Transverse colon (tissue), 4 donors: ENCODE results near the gene CDK1. TPM values are rescaled to one million over a fixed set of nuclear protein-coding genes. Genes with fewer than 3 reads are reported as not detected.

Experiments
- DNase-seq: peaks from one replicate; pipeline ENCODE4 v3.0.0-alpha.2; 2019
- H3K27ac ChIP-seq, 4 donors: fragments of 200-600 bp; sonication (generic); 2 replicates each; pipeline ENCODE4 v1.5.1; 2016 to 2018; ENCODE audit warnings: inconsistent platforms in 4 of 4
- H3K27me3 ChIP-seq: fragments of 200-600 bp; sonication (generic); 2 replicates; pipeline ENCODE4 v1.5.1; 2017; ENCODE audit warnings: inconsistent platforms
- H3K36me3 ChIP-seq, 4 donors: fragments of 200-600 bp; sonication (generic); 2 replicates each; pipeline ENCODE4 v1.5.1; 2017 to 2019; ENCODE audit warnings: inconsistent platforms in 4 of 4
- H3K4me1 ChIP-seq, 4 donors: fragments of 200-600 bp; sonication (generic); 2 replicates each; pipeline ENCODE4 v1.5.1; 2017 to 2020; ENCODE audit warnings: inconsistent platforms in 4 of 4
- H3K4me3 ChIP-seq, 4 donors: fragments of 200-600 bp; sonication (generic); 1 replicate in 1 of 4; 2 replicates in 3 of 4; pipeline versions ENCODE4 v1.5.1 to v1.6.1; 2017 to 2019; ENCODE audit warnings: inconsistent platforms in 4 of 4
- H3K9me3 ChIP-seq, 2 donors: fragments of 200-600 bp; sonication (generic); 2 replicates each; pipeline ENCODE4 v1.5.1; 2017 to 2019; ENCODE audit warnings: inconsistent platforms in 2 of 2
- EP300 ChIP-seq: sonication (generic); formaldehyde crosslinking; IDR thresholded peaks from one replicate; pipeline ENCODE4 v1.6.1; 2017; ENCODE audit warnings: antibody characterized with exemption, low read depth
- POLR2A ChIP-seq: fragments of 450-650 bp; IDR thresholded peaks from one replicate; pipeline ENCODE4 v1.6.1; 2016; ENCODE audit warnings: antibody characterized with exemption, mild to moderate bottlenecking, moderate library complexity
- POLR2AphosphoS5 ChIP-seq, 3 donors: sonication (generic); formaldehyde crosslinking; IDR thresholded peaks; one replicate each; pipeline ENCODE4 v1.6.1; 2016; ENCODE audit warnings: antibody characterized with exemption in 3 of 3
- whole genome bisulfite sequencing, 2 donors: methylation state at CpG; one replicate each; pipeline ENCODE4 v1.1.5; 2018; ENCODE audit warnings: low coverage in 1 of 2; 5-methylcytosine and 5-hydroxymethylcytosine counted together
- in situ Hi-C, 4 donors: fragments of 200-750 bp; cut with MboI; loops; one replicate each; pipeline versions ENCODE4 v1.15.0 to v1.15.1; 2017; ENCODE audit warnings: low sequenced_read_pairs in 3 of 4, low pct_ligation_motif_present in 1 of 4, low pct_unique_long_range_greater_than_20kb in 1 of 4
- intact Hi-C: fragments of 100-400 bp; cut with DNase I; formaldehyde crosslinking; loops from one replicate; pipeline ENCODE4 v1.15.1; 2023; ENCODE audit warnings: low total_unique reads
- total RNA-seq, 4 donors: library from RNA; depleted of rRNA; stranded (reverse); fragments of >200 nt; gene quantifications; one replicate each; pipeline ENCODE4 v1.1.0, GENCODE V29; 2016
- TF ChIP-seq, protein P1 (sequence below), 5 experiments: fragments of 200-600 bp in 3 of 5; fragments of 450-650 bp in 2 of 5; sonication (generic) in 3 of 5; IDR thresholded peaks; 1 replicate in 2 of 5; 2 replicates in 3 of 5; pipeline ENCODE4 v1.5.1; 2016 to 2017; ENCODE audit warnings: antibody characterized with exemption in 5 of 5, inconsistent platforms in 3 of 5, mild to moderate bottlenecking in 2 of 5, moderate library complexity in 1 of 5

The CDK1 gene
- total RNA-seq, 4 donors from 2014 or later = 0.80 to 3.3 (median 2.9) TPM; not detected in 1

DNA sequence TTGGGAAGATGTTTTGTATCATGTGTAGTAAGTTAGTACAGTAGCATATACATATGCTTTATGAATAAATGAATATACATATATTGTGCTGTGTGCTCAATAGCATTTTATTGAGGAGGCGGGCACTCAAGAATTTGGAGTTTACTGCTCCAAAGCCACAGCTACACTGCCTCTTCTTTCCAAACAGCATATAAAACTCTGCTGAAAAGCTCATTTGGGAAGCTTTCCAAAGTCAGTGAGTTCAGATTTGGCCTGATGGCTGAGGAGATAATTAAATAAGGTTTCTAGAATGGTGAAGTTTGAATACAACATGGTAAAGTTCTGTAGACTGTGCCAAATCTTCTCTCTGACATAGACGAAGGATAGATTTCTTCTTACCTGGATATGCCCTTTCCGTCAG lies 29.8 kb downstream of the CDK1 start:
- H3K4me1 ChIP-seq = peaks cover 0 to 18% (median 0%) of the 10 kb centered on the region in 4 donors
- in situ Hi-C loops = loop anchor here in 2 of 4 donors (25.0 kb wide), 2 partner anchors 479 to 929 kb away; no protein-coding TSS in a partner anchor
- H3K27ac ChIP-seq = no peak overlapping the region
- H3K36me3 ChIP-seq = no peaks in the 10 kb centered on the region
- 58 to 86% methylated on average over 3 of the region's 3 CpGs for WGBS, 2 donors
- no peaks in the 10 kb centered on the region for H3K27me3 ChIP-seq
- DNase-seq = no peak
- no peak overlapping the region for H3K4me3 ChIP-seq
- intact Hi-C loops = no loop called here
- H3K9me3 ChIP-seq = no peaks in the 10 kb centered on the region
- TF ChIP-seq POLR2AphosphoS5 (IDR thresholded peaks at IDR 0.05) (no peak), POLR2A (no peak), EP300 (no peak)
- TF ChIP-seq, protein P1, sequence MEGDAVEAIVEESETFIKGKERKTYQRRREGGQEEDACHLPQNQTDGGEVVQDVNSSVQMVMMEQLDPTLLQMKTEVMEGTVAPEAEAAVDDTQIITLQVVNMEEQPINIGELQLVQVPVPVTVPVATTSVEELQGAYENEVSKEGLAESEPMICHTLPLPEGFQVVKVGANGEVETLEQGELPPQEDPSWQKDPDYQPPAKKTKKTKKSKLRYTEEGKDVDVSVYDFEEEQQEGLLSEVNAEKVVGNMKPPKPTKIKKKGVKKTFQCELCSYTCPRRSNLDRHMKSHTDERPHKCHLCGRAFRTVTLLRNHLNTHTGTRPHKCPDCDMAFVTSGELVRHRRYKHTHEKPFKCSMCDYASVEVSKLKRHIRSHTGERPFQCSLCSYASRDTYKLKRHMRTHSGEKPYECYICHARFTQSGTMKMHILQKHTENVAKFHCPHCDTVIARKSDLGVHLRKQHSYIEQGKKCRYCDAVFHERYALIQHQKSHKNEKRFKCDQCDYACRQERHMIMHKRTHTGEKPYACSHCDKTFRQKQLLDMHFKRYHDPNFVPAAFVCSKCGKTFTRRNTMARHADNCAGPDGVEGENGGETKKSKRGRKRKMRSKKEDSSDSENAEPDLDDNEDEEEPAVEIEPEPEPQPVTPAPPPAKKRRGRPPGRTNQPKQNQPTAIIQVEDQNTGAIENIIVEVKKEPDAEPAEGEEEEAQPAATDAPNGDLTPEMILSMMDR (IDR thresholded peaks at IDR 0.05) = no peak

DNA sequence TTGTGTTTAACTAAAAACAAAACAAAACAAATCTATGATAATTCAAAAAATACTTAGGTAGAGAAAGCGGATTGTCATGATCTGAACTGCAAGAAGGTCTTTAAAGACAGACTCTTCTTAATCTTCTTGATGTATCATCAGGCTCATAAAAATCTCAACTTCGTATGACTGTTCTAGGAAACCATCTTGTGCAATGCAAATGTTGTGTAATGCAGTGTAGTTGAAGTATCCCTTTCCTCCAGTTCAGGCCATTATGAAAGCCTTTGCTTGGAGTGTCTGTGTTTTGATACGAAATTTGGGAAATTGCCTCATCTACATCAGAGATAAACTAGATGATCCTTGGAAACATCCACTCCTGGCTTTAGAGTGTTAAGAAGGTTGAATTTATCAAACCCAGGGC lies 30.9 kb downstream of the CDK1 start:
- in situ Hi-C loops = loop anchor here in 2 of 4 donors (25.0 kb wide), 2 partner anchors 478 to 928 kb away; no protein-coding TSS in a partner anchor

DNA sequence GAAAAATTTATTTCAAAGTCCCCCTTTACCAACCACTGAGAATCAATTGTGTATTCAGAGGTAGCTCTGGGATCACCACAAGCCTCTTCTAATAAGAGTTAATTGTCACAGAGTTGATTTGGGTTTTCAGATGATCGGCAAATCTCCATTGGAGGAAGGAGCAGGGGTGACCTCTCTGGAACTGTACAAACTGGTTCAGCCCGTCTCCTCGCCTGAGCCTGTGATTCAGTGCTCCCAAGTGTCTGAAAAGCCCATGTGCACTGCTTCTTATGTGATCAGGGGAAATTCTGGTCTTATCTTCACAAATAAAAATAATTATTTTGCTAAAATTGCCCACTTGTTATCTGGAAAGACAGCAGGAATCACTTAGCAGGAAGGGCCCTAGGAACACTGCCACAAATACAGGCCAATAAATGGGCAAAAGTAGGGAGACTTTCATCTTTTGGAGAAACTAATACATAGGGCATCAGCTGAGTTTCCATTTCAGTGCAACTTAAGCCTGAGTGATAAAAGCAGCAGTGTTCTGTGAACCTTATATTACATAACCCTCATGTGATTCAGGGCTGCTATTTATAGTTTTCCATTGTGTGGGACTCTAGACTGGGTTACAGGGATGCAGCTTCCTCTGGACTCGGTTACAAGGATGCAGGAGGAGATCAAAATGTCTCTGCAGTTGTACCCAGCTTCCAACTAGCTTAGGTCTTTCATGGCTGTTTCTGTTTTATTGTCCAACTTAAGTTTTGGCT lies 32.3 kb downstream of the CDK1 start:
- Histone ChIP-seq H3K36me3 (no peaks in the 10 kb centered on the region), H3K9me3 (no peaks in the 10 kb centered on the region), H3K4me3 (no peak overlapping the region), H3K27me3 (no peaks in the 10 kb centered on the region), H3K27ac (peak overlapping the region; percentile 23 to 59 (median 44)), H3K4me1 (peaks cover 0 to 18% (median 0%) of the 10 kb centered on the region in 4 donors)
- 70% methylated on average over 2 to 4 of the region's 4 CpGs for WGBS, 2 donors
- in situ Hi-C loops = loop anchor here (5.0 to 25.0 kb wide), 7 partner anchors 144 to 927 kb away; no protein-coding TSS in a partner anchor
- intact Hi-C loops = loop anchor here (10.0 kb wide), 1 partner anchor 474 kb away; no protein-coding TSS in a partner anchor
- no peak for DNase-seq
- no peak for TF ChIP-seq EP300
- no peak for TF ChIP-seq POLR2A
- TF ChIP-seq POLR2AphosphoS5 (IDR thresholded peaks at IDR 0.05) = no peak
- TF ChIP-seq, protein P1 (IDR thresholded peaks at IDR 0.05) = no peak

More for the DNA sequence above, 30.9 kb downstream of the CDK1 start:
- intact Hi-C loops = no loop called here
- no peaks in the 10 kb centered on the region for H3K27me3 ChIP-seq
- H3K27ac ChIP-seq = peak overlapping the region in 1 of 4 donors; percentile 2
- H3K4me3 ChIP-seq = no peak overlapping the region
- peaks cover 0 to 18% (median 0%) of the 10 kb centered on the region in 4 donors for H3K4me1 ChIP-seq
- H3K9me3 ChIP-seq = no peaks in the 10 kb centered on the region
- H3K36me3 ChIP-seq = no peaks in the 10 kb centered on the region
- WGBS, 2 donors = 76 to 81% methylated on average over 3 of the region's 3 CpGs
- DNase-seq = no peak
- TF ChIP-seq EP300 (no peak), POLR2AphosphoS5 (IDR thresholded peaks at IDR 0.05) (peak in 2 of 3 donors; percentile 17 to 44)

DNA sequence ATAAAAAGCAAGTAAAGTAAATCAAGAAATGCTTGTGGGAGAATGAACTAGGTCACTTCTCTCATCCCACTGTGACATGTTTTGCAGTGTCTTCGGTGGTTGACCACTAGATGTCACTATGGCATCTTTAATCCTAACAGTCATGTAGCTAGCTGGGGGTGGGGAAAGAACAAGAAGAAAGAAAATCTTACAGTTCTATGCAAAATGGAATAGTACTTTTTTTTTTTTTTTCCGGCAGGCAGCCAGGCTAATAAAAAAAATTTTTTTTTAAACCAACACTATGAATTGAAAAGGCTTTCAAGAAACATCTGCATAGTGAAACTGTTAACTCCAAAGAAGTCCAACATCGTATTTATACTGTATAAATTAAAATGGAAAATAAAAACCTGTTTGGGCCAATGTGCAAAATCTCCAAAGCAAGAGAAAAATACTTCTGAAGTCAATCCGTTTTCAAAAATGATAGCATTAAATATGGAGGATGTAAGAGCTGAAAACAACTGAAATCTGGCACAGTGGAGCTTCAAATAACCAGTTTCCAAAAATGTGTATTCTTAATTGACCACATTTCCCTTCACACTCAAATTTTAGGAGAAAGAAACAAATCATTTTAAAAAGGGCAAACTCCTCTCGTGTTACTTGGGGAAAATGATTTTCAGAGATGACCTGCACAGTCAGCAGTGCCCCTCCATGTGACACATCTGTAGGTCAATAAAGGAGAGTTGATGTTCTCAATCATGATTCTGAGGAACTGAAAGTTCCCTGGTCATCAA lies 38.5 kb downstream of the CDK1 start:
- peak; percentile 34 for DNase-seq
- Histone ChIP-seq H3K4me3 (peak overlapping the region in 1 of 4 donors; percentile 10), H3K27ac (peak overlapping the region; percentile 40 to 69 (median 56)), H3K36me3 (no peaks in the 10 kb centered on the region), H3K27me3 (no peaks in the 10 kb centered on the region), H3K4me1 (peaks cover 0 to 20% (median 2%) of the 10 kb centered on the region in 4 donors), H3K9me3 (no peaks in the 10 kb centered on the region)
- intact Hi-C loops (loop anchor here (2.0 to 10.0 kb wide), 2 partner anchors 148 to 468 kb away; no protein-coding TSS in a partner anchor), in situ Hi-C loops (loop anchor here (10.0 to 25.0 kb wide), 6 partner anchors 138 to 920 kb away; no protein-coding TSS in a partner anchor)
- 10 to 16% methylated on average over 5 of the region's 5 CpGs for WGBS, 2 donors
- TF ChIP-seq POLR2AphosphoS5 (IDR thresholded peaks at IDR 0.05) (peak in 1 of 3 donors; percentile 1), POLR2A (no peak), EP300 (no peak)
- TF ChIP-seq, protein P1 (IDR thresholded peaks at IDR 0.05) = peak; percentile 73 to 85 (median 77)
